ENCODE data around the gene KCNV2. TPM values are rescaled to one million over a fixed set of nuclear protein-coding genes. Genes with fewer than 3 reads are reported as not detected.

The KCNV2 gene
- polyA plus RNA-seq, 1 donor, result 0.12 TPM

DNA sequence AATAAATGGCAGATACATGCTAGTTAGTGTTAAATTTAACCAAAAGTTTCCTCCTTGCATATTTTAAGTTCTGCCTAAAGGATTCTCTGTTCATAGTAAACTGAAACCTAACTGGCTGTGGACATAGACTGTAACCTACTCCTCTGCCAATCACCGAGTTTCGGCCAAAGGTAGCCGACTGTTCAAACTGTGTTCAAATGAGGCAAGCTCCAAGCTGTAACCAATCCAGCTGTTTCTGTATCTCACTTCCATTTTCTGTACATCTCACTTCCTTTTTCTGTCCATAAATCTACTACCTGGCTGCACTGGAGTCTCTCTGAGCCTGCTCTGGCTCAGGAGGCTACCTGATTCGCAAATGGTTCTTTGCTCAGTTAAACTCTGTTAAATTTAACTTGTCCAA, 44.1 kb downstream of the KCNV2 start:
- no peak for DNase-seq

DNA sequence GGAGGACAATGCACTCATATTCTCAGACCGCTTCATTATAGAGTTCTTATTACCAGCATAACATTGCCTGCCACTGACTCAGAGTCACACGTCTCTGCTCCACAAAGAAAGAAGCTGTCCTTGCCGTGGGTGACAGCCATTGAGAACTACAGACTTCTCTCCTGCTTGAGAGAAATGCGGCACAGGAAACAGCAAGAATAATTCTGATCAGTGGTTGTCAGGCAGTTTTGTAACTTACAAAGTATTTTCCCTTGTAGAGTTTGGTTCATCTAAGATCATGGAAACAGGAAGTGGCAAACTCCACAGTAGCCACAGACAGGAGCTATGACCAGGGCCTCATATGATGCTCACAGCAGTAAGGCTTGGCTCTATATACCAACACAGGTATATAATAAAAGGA, 47.0 kb downstream of the KCNV2 start:
- no peak for DNase-seq

DNA sequence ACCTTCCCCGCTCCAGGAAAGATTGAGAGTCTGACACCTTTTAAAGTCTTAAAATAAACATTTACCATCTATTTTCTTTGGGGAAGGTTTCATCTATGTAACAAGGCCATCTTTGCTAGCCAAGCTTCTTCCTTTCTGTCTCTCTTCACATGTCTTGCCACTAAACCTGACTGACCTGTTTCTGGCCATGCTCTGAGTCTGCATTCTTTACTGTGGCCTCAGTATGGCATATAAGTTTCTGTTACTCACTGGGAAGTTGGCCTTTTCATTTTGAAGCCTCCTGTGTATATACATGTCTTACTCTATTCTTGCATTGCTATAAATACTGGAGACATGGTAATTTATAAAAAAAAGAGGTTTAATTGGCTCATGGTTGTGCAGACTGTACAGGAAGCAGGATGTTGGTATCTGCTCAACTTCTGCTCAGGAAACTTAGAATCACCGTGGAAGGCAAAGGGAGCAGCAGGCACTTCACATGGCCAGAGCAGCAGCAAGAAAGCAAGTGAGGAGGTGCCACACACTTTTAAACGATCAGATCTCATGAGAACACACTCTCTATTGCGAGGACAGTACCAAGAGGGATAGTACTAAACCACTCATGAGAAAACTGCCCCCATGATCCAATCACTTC, 48.1 kb downstream of the KCNV2 start:
- no peak for DNase-seq

DNA sequence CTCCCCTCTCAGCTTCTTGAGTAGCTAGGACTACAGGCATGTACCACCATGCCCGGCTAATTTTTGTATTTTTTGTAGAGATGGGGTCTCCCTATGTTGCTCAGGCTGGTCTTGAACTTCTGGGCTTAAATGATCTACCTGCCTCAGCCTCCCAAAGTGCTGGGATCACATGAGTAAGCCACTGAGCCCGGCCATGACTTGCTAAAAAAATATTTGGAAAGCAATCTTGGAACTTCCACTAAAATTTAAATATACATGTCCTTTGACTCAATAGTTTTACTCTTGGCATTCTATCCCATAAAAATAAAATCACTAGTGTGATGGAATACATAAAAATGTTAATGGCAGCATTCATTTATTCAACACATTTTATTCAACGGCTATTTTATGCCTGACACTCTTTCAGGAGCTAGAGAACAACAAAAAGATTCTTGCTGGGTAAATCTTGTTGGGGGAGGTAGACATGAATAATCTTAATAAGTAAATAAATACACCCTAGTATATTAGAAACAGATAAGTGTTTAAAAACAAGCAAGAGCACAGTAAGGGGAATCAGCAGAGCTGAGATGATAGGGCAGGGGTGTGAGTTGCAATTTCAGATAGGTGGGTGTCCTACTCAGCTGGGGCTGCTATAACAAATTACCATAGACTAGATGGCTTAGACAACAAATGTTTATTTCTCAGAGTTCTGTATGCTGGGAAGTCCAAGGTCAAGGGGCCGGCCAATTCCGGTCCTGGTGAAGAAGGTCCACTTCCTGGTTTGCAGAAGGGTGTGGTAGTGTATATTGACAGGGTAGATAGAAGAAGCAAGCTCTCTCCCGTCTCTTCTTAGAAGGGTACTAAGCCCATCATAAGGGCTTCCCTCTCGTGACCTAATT, 50.7 kb downstream of the KCNV2 start:
- DNase-seq, result no peak

DNA sequence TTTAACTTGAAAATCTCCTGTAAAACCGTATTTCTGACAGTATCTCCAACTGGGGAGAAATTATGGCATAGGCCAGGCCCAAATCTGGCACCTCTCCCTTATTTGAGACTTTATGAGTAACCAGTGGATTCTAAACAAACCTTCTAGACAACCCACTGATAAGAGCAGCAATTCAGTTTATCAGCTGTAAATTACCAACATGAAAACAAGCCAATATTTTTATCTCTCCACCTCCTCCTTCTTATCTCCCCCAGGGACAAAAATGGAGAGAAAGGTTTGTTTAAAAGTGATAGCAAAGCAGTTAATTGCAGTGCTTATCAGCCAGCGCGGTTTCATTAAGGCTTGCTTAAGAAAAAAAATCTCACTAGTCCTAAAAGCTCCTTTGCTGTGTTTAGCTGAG, 53.8 kb downstream of the KCNV2 start:
- no peak for DNase-seq

DNA sequence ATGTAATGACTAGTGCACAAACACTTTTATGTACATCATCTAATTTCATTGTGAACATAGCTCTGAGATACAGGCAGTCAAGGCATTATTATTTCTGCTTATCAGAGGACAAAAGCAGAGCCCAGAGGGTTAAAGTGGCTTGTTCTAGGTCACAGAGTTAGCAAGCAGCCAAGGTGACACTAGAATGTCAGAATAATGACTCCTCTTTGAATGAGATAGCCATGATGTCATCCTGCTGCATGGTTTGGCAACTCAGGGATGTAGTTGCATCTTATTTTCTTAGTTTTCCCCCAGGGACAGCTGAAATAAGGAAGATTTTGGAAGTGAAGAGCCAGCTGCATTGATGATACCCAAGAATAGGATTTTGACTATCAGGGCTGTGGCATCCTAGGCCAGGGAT, 54.4 kb downstream of the KCNV2 start:
- no peak for DNase-seq

DNA sequence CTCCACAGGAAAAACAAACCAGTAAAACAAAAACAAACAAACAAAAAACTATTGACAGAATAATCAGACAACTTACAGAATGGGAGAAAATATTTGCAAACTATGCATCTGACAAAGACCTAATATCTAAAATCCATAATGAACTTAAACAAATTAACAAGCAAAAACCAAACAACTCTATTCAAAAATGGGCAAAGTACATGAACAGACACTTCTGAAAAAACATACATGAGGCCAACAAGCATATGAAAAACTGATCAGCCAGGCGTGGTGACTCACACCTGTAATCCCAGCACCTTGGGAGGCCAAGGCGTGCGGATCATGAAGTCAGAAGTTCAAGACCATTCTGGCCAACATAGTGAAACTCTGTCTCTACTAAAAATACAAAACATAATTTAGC, 60.1 kb downstream of the KCNV2 start:
- DNase-seq, result no peak

DNA sequence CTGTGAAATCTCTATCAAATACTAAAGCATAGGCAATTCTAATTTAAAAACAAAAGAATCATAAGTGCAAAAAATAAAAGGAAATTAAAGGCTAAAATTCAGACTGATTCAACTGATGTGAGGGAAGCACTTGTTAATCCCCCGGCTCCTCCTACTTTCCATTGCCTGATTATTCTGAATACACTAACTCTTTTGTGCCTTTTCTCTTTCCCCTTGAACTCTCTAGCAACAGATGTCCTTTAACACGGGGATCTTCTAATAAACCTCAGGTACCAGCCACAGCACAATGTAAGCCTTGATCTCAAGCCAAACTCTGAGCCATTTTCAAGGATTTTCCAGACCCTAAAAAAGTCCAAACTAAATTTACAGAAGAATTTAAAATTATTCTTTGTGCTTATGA, 61.5 kb downstream of the KCNV2 start:
- no peak for DNase-seq

Other genes starting within 250 kb of the KCNV2 start
- gene VLDLR, start 95.7 kb upstream of the KCNV2 start, polyA plus RNA-seq (ENCODE audit: insufficient read length), result 23.2 TPM
- gene PUM3, start 126.6 kb downstream of the KCNV2 start, polyA plus RNA-seq (ENCODE audit: insufficient read length), result 20.8 TPM

Measured in hindlimb muscle (tissue), 1 donor.